Astrocyte of the cerebellum (primary cell): Measurements from ENCODE around the gene CCNYL1.
"Not testable (repeated sequence)": the region's sequence is repeated elsewhere in the genome, so short reads cannot be mapped to it uniquely, and the experiment has no call there.

Experiments used
- DNase-seq: peaks from one replicate; pipeline ENCODE4 v3.0.0-alpha.2; 2011; ENCODE audit warnings: low read depth
- H3K4me3 ChIP-seq: 2 replicates; pipeline ENCODE4 v1.5.1; 2011; ENCODE audit warnings: mild to moderate bottlenecking, low read depth, low read length, moderate library complexity
- in situ Hi-C: cut with HindIII; loops from 2 replicates; pipeline ENCODE4 v1.10.0; 2017; ENCODE audit warnings: low sequenced_read_pairs
- TF ChIP-seq, protein P1 (sequence below): IDR thresholded peaks from 2 replicates; pipeline ENCODE4 v1.5.1; 2012; ENCODE audit warnings: low read length, low read depth, moderate library complexity, mild to moderate bottlenecking; ENCODE audit errors: missing control alignments

The CCNYL1 gene

DNA sequence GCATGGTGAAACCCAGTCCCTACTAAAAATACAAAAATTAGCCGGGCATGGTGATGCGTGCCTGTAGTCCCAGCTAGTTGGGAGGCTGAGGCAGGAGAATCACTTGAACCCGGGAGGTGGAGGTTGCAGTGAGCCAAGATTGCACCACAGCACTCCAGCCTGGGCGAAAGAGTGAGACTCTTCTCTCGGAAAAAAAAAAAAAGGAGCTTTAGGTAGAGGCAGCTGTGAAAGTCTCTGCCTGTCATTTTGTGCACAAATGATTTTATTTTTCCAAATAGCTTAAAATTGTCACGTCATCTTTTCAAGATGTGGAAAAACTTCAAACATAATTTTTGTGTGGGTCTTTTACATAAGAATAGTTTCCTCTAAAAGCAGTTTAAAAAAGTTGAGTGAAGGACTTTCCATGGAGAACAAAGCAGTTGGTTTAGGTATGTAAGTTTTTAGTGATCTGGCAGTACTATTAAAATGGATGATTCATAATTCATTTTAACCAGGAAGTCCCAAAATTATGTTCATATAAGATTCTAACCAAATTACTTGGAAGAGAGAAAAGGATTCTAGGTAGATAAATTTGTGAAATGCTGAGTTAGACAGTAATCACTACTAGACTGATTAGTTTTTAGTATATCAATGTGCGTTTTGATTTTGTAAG lies 11.5 kb downstream of the CCNYL1 start:
- DNase-seq, result no peak
- no peak overlapping the region for H3K4me3 ChIP-seq
- in situ Hi-C loops, result no loop called here
- TF ChIP-seq, protein P1, sequence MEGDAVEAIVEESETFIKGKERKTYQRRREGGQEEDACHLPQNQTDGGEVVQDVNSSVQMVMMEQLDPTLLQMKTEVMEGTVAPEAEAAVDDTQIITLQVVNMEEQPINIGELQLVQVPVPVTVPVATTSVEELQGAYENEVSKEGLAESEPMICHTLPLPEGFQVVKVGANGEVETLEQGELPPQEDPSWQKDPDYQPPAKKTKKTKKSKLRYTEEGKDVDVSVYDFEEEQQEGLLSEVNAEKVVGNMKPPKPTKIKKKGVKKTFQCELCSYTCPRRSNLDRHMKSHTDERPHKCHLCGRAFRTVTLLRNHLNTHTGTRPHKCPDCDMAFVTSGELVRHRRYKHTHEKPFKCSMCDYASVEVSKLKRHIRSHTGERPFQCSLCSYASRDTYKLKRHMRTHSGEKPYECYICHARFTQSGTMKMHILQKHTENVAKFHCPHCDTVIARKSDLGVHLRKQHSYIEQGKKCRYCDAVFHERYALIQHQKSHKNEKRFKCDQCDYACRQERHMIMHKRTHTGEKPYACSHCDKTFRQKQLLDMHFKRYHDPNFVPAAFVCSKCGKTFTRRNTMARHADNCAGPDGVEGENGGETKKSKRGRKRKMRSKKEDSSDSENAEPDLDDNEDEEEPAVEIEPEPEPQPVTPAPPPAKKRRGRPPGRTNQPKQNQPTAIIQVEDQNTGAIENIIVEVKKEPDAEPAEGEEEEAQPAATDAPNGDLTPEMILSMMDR, result no peak

GRCh38 chr2:207723425-207723787 lies 12.0 kb downstream of the CCNYL1 start:
- H3K4me3 ChIP-seq, DNase-seq, in situ Hi-C loops: not testable (repeated sequence)

DNA sequence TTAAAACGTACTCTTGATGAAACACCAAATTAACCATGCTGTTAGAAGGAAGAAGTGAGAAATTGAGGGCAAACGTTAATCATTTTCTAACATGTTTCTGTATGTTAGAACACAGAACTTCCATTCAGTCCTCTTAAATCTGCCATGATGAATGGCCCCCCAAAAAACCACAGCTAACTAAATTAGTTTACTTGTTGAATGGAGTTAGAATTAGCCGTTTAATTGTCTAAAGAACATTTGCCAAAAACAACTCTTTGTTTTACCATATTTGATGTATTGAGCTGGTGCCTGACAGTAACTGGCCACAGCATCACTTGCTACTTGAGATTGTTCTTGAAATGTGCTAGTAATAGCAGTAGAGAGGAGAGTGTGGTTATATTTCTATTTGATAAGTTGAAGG lies 12.7 kb downstream of the CCNYL1 start:
- in situ Hi-C loops, result no loop called here
- TF ChIP-seq, protein P1, result no peak
- no peak for DNase-seq
- no peak overlapping the region for H3K4me3 ChIP-seq

DNA sequence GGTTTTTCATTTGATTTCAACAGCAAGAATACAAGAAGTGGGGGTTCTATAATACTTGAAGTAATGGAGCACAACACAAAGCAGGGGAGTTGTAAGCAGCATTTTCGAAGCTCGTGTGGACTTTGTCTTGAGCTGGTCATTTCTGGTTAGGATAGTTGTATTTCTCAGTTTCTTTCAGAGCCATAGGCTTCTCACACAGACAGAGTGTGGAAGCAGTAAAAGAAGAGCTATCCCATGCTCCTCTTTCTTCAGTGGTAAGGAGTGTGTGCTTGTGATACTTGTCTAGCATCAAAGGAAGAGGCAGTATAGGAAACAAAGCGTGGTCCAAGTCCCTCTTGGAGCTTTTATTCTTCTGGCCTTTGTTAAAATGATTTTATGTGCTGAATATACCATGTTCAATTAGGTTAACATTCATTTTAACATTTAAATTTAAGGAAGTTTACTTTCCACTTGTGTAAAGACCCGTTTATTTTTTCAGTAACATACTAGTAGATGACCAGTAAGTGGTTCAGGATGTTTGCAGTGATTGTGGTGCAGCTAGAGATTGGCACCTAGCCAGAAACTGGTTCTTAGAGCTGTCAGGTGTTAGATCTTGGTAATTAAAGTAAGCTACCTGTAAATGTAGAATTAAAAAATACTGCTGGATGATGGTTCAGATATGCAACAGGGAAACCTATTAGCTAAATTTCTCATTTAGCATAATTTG lies 14.6 kb downstream of the CCNYL1 start:
- DNase-seq, result no peak
- TF ChIP-seq, protein P1, result no peak
- no peak overlapping the region for H3K4me3 ChIP-seq
- in situ Hi-C loops, result no loop called here

GRCh38 chr2:207727261-207727660 lies 15.8 kb downstream of the CCNYL1 start:
- in situ Hi-C loops, result no loop called here
- TF ChIP-seq, protein P1, result no peak
- DNase-seq, result no peak
- no peak overlapping the region for H3K4me3 ChIP-seq

GRCh38 chr2:207729465-207729998 lies 18.1 kb downstream of the CCNYL1 start:
- no peak for DNase-seq
- in situ Hi-C loops, result no loop called here
- H3K4me3 ChIP-seq, result no peak overlapping the region
- TF ChIP-seq, protein P1, result no peak

GRCh38 chr2:207731138-207731537 lies 19.7 kb downstream of the CCNYL1 start:
- TF ChIP-seq, protein P1, result no peak
- no peak for DNase-seq
- no peak overlapping the region for H3K4me3 ChIP-seq
- in situ Hi-C loops, result loop anchor here (5.0 kb wide), 1 partner anchor 54 kb away; no protein-coding TSS in a partner anchor
